ENCODE results near the gene OLFM1. TPM values are rescaled to one million over a fixed set of nuclear protein-coding genes. Genes with fewer than 3 reads are reported as not detected.

The OLFM1 gene
- total RNA-seq, 4 donors from 2014 or later, result 5.3 to 15.0 (median 8.6) TPM

- DNase-seq (ENCODE audit: low spot score in 2 of 2), result no peak
- 88 to 93% methylated on average over 18 of the region's 18 CpGs for WGBS, 2 donors
- intact Hi-C loops (cut with DNase I; ENCODE audit: low total_unique reads), result no loop called here
- TF ChIP-seq CTCF (IDR thresholded peaks at IDR 0.05) (no peak), POLR2A (IDR thresholded peaks at IDR 0.05) (no peak)
- H3K4me3 ChIP-seq (ENCODE audit: low read depth, poor library complexity, severe bottlenecking), result no peak overlapping the region
Observed at GRCh38 chr9:135132008-135132407, 44.5 kb downstream of the OLFM1 start.

- DNase-seq (ENCODE audit: low spot score in 2 of 2), result no peak
- 28 to 35% methylated on average over 28 of the region's 28 CpGs for WGBS, 2 donors
- H3K4me3 ChIP-seq (ENCODE audit: low read depth, poor library complexity, severe bottlenecking), result no peak overlapping the region
- TF ChIP-seq CTCF (IDR thresholded peaks at IDR 0.05), result no peak
- no peak for TF ChIP-seq POLR2A (IDR thresholded peaks at IDR 0.05)
- intact Hi-C loops (cut with DNase I; ENCODE audit: low total_unique reads), result no loop called here
Observed at GRCh38 chr9:135134268-135135022, 47.0 kb downstream of the OLFM1 start.

- no peak for DNase-seq (ENCODE audit: low spot score in 2 of 2)
- H3K4me3 ChIP-seq (ENCODE audit: low read depth, poor library complexity, severe bottlenecking), result no peak overlapping the region
- TF ChIP-seq CTCF (IDR thresholded peaks at IDR 0.05) (no peak), POLR2A (IDR thresholded peaks at IDR 0.05) (no peak)
- intact Hi-C loops (cut with DNase I; ENCODE audit: low total_unique reads), result no loop called here
- whole genome bisulfite sequencing, 2 donors, result 77 to 87% methylated on average over 12 to 13 of the region's 13 CpGs
Observed at GRCh38 chr9:135135171-135135928, 47.9 kb downstream of the OLFM1 start.

GRCh38 chr9:135135929-135136315, 48.5 kb downstream of the OLFM1 start:
- 84 to 85% methylated on average over 6 of the region's 6 CpGs for WGBS, 2 donors
- intact Hi-C loops (cut with DNase I; ENCODE audit: low total_unique reads), result no loop called here
- no peak for DNase-seq (ENCODE audit: low spot score in 2 of 2)

GRCh38 chr9:135136481-135136880, 49.0 kb downstream of the OLFM1 start:
- WGBS, 2 donors, result 62 to 73% methylated on average over 9 of the region's 9 CpGs
- TF ChIP-seq POLR2A (IDR thresholded peaks at IDR 0.05), result no peak
- no peak for TF ChIP-seq CTCF (IDR thresholded peaks at IDR 0.05)
- H3K4me3 ChIP-seq (ENCODE audit: low read depth, poor library complexity, severe bottlenecking), result no peak overlapping the region
- intact Hi-C loops (cut with DNase I; ENCODE audit: low total_unique reads), result no loop called here
- DNase-seq (ENCODE audit: low spot score in 2 of 2), result no peak

More at GRCh38 chr9:135135929-135136315, 48.5 kb downstream of the OLFM1 start:
- H3K4me3 ChIP-seq (ENCODE audit: low read depth, poor library complexity, severe bottlenecking), result no peak overlapping the region
- TF ChIP-seq CTCF (IDR thresholded peaks at IDR 0.05) (no peak), POLR2A (IDR thresholded peaks at IDR 0.05) (no peak)

Measured in lower leg skin (tissue), 4 donors.